ENCODE data around the gene MAML3.

Gene MAML3

DNA sequence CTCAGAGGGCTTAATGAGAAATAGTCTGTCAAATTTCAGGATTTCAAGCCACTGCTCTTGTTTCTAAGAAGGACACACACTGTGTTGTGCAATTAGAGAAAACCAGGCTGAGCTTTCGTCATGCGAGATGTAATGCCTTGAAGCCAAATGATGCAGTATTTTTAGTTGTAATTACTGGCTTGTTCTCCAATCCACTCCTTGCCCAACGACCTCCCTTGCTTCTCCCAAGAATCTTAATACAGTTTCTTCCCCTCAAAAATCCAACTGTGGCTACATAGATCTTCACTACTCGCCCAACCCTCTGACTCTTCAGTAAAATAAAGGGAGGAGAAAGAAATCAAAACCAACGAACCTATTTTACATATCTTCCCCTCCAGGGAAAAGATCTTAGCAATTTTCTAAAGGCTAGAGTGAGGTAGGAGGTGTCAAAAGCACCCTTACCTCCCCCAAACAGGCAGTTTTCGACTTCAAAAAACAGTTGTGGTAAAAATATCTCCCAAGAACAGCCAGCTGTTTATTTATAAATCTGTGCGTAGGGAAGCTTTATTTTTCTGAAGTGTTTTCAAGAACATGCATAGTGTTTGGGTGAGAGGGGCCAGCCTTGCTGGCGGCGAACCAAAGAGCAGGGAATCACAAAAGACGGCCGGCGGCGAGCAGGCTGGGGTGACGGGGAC lies 419.6 kb downstream of the MAML3 start:
- peak overlapping the region; percentile 44 for H3K4me3 ChIP-seq (replicated peaks; ENCODE audit: insufficient read depth, low read length)
- no peak for TF ChIP-seq SPI1 (IDR thresholded peaks at IDR 0.05; ENCODE audit: borderline replicate concordance, low read depth)
- no peak for TF ChIP-seq GABPA (IDR thresholded peaks at IDR 0.05; ENCODE audit: low read depth)
- no peak for TF ChIP-seq CTCF (IDR thresholded peaks at IDR 0.05; ENCODE audit: insufficient read depth, low read length)
- TF ChIP-seq, protein P1, sequence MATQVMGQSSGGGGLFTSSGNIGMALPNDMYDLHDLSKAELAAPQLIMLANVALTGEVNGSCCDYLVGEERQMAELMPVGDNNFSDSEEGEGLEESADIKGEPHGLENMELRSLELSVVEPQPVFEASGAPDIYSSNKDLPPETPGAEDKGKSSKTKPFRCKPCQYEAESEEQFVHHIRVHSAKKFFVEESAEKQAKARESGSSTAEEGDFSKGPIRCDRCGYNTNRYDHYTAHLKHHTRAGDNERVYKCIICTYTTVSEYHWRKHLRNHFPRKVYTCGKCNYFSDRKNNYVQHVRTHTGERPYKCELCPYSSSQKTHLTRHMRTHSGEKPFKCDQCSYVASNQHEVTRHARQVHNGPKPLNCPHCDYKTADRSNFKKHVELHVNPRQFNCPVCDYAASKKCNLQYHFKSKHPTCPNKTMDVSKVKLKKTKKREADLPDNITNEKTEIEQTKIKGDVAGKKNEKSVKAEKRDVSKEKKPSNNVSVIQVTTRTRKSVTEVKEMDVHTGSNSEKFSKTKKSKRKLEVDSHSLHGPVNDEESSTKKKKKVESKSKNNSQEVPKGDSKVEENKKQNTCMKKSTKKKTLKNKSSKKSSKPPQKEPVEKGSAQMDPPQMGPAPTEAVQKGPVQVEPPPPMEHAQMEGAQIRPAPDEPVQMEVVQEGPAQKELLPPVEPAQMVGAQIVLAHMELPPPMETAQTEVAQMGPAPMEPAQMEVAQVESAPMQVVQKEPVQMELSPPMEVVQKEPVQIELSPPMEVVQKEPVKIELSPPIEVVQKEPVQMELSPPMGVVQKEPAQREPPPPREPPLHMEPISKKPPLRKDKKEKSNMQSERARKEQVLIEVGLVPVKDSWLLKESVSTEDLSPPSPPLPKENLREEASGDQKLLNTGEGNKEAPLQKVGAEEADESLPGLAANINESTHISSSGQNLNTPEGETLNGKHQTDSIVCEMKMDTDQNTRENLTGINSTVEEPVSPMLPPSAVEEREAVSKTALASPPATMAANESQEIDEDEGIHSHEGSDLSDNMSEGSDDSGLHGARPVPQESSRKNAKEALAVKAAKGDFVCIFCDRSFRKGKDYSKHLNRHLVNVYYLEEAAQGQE (IDR thresholded peaks at IDR 0.05; ENCODE audit: insufficient replicate concordance, low read depth): no peak
- TF ChIP-seq POLR2AphosphoS5 (IDR thresholded peaks at IDR 0.05; ENCODE audit: low read depth): no peak
- H3K27me3 ChIP-seq (ENCODE audit: insufficient read depth, poor library complexity, severe bottlenecking): no peaks in the 10 kb centered on the region
- no peak overlapping the region for H3K27ac ChIP-seq (replicated peaks)
- DNase-seq (ENCODE audit: low read depth in 1 of 2, low spot score in 1 of 2): peak; percentile 24 to 64

DNA sequence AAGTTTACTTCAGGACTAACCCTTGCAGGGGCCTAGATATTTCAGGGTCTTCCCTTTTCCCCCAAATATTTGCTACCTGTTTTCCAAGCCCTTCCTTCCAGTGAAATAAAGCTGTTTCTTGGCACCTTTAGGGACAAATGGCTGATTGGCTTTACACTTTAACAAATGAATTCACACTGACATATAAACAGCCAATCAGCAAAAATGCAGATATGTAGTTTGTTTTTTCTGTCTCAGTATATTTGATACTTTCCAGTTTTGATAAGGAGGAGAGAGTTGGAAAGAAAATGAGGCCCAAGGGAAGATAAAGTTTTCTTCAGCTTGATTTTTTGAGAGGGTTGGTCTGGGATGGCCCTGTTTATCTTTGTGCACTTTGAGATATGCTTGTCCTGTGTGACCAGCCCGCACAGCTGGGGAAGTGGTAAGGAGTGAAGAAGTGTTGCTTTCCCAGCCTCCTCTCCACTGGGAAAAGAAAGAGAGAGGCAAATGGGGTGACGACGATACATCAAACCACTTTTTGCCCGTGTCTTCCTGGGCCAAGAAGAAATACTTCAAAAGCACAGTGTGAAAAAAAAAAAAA lies 420.9 kb downstream of the MAML3 start:
- no peak for DNase-seq (ENCODE audit: low read depth in 1 of 2, low spot score in 1 of 2)
- Histone ChIP-seq H3K4me3 (replicated peaks; ENCODE audit: insufficient read depth, low read length) (no peak overlapping the region), H3K27ac (replicated peaks) (no peak overlapping the region), H3K27me3 (ENCODE audit: insufficient read depth, poor library complexity, severe bottlenecking) (no peaks in the 10 kb centered on the region)
- TF ChIP-seq, protein P1 (IDR thresholded peaks at IDR 0.05; ENCODE audit: insufficient replicate concordance, low read depth): no peak
- TF ChIP-seq GABPA (IDR thresholded peaks at IDR 0.05; ENCODE audit: low read depth) (no peak), SPI1 (IDR thresholded peaks at IDR 0.05; ENCODE audit: borderline replicate concordance, low read depth) (no peak), CTCF (IDR thresholded peaks at IDR 0.05; ENCODE audit: insufficient read depth, low read length) (no peak), POLR2AphosphoS5 (IDR thresholded peaks at IDR 0.05; ENCODE audit: low read depth) (no peak)

DNA sequence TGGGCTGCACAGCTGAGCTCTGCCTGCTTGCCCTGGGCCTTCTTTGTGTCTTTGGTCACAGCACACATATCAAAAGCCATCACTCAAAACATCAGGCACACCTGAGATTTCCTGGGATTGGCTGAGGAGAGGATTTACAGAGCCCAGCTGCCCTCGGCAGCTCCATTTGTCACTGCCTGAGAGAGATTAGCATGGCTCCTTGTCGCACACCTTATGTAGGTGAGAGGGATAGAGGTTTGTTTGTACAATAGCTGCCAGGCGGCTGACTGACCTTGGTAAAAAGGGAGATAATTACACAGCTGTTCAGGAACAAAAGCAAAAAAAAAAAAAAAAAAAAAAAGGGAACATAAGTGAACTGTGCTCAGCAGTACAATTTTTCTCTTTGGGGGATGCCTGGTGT lies 425.1 kb downstream of the MAML3 start:
- Histone ChIP-seq H3K4me3 (replicated peaks; ENCODE audit: insufficient read depth, low read length) (no peak overlapping the region), H3K27ac (replicated peaks) (no peak overlapping the region), H3K27me3 (ENCODE audit: insufficient read depth, poor library complexity, severe bottlenecking) (no peaks in the 10 kb centered on the region)
- TF ChIP-seq POLR2AphosphoS5 (IDR thresholded peaks at IDR 0.05; ENCODE audit: low read depth) (no peak), SPI1 (IDR thresholded peaks at IDR 0.05; ENCODE audit: borderline replicate concordance, low read depth) (no peak), GABPA (IDR thresholded peaks at IDR 0.05; ENCODE audit: low read depth) (no peak), CTCF (IDR thresholded peaks at IDR 0.05; ENCODE audit: insufficient read depth, low read length) (no peak)
- TF ChIP-seq, protein P1 (IDR thresholded peaks at IDR 0.05; ENCODE audit: insufficient replicate concordance, low read depth): no peak
- no peak for DNase-seq (ENCODE audit: low read depth in 1 of 2, low spot score in 1 of 2)

All from HL-60 (cell line).